ENCODE results near the gene ASL.

DNA sequence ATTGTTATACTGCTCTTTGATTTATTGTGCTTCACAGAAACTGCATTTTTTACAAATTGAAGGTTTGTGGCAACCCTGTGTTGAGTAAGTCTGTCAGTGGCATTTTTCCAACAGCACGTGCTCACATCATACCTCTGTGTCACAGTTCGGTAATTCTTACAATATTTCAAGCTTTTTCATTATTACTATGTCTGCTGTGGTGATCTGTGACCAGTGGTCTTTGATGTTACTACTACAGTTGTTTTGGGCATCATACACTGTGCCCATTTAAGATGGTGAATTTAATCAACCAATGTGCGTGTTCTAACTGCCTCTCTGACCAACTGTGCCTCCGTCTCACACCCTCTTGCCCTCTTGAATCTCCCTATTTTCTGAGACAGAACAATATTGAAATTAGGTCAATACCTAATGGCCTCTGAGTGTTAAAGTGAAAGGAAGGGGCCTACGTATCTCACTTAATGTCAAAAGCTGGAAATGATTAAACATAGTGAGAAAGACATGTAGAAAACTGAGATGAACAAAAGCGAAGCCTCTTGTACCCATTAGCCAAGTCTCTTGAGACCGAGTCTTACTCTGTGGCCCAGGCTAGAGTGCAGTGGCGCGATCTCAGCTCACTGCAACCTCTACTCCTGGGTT is 20.2 kb upstream of the ASL start:
- TF ChIP-seq, protein P1, sequence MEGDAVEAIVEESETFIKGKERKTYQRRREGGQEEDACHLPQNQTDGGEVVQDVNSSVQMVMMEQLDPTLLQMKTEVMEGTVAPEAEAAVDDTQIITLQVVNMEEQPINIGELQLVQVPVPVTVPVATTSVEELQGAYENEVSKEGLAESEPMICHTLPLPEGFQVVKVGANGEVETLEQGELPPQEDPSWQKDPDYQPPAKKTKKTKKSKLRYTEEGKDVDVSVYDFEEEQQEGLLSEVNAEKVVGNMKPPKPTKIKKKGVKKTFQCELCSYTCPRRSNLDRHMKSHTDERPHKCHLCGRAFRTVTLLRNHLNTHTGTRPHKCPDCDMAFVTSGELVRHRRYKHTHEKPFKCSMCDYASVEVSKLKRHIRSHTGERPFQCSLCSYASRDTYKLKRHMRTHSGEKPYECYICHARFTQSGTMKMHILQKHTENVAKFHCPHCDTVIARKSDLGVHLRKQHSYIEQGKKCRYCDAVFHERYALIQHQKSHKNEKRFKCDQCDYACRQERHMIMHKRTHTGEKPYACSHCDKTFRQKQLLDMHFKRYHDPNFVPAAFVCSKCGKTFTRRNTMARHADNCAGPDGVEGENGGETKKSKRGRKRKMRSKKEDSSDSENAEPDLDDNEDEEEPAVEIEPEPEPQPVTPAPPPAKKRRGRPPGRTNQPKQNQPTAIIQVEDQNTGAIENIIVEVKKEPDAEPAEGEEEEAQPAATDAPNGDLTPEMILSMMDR (IDR thresholded peaks at IDR 0.05), result no peak
- TF ChIP-seq POLR2A (IDR thresholded peaks at IDR 0.05), result no peak

Measured in adrenal gland (tissue), 5 donors.